ENCODE results near the gene MSLN.

GRCh38 chr16:754656-755055 is 5.9 kb upstream of the MSLN start:
- TF ChIP-seq CTCF (optimal IDR thresholded peaks at IDR 0.05 in 1 of 3, IDR thresholded peaks at IDR 0.05 in 1 of 3, conservative IDR thresholded peaks at IDR 0.05 in 1 of 3; ENCODE audit: extremely low read depth in 1 of 3, insufficient read depth in 2 of 3, low read length in 3 of 3) (no peak), EZH2 (IDR thresholded peaks at IDR 0.05; ENCODE audit: low read length) (no peak)
